GM19351 (cell line): ENCODE data around the gene MTURN.

ENCODE experiments used
- ATAC-seq: cut with Tn5 transposase; IDR thresholded peaks from one replicate; pipeline ENCODE4 v1.9.1; 2021; ENCODE audit warnings: mild to moderate bottlenecking, moderate library complexity; ENCODE audit not compliant: unreplicated experiment

MTURN gene

DNA sequence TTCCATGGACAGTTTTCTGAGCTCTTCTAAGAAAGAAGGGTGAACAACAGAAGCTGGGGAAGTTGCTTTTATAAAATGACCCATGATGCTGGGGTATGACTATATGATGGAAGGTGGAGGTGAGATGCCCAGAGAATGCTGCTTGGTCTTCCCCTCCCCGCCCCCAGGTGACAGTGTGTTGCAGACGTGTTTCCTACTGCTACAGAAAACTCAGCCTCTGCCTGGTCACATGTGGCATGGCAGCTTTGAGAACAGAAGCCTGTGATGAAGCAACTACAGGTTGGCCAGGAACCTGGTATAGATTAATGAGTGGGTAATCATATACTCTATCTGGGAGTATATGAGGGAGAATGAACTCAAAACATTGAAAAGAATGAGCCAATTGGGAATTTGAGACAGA, 67.1 kb downstream of the MTURN start:
- no peak for ATAC-seq

DNA sequence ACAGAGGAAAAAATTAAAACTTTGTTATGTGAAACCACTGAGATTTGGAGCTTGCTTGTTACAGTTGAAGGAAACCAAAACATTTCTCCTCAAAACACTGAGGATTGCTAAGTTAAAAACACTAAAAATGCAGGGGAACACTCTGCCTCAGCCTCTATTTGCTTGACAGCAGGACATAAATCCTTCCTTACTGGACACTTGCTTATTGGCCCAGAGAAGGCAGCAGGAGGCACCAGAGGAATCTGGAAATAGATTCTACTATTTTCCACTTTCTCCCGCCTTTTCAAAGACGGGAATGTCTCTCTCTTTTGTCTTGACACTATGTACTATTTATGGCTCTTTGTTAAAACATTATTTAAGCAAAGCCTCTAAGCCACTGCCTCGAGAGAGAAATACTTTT, 67.9 kb downstream of the MTURN start:
- no peak for ATAC-seq

DNA sequence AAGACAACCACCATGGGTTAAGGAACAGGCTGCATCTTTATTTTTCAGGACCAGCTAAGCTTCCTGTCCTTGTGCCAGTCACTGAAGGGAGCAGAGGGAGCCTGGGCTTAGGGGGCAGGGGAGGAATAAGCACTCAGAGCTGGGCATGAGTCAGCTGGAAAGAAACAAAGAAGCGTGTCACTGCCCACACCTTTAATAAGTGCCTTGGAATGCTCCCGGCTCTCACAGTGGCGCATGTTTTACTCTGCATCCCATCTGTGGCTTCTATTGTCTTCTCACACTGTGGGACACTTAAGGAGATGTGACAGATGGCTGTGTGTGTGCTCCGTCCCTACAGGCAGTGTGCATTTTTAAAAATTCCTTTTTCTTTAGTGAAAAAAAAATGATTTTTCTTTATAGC, 71.7 kb downstream of the MTURN start:
- no peak for ATAC-seq

DNA sequence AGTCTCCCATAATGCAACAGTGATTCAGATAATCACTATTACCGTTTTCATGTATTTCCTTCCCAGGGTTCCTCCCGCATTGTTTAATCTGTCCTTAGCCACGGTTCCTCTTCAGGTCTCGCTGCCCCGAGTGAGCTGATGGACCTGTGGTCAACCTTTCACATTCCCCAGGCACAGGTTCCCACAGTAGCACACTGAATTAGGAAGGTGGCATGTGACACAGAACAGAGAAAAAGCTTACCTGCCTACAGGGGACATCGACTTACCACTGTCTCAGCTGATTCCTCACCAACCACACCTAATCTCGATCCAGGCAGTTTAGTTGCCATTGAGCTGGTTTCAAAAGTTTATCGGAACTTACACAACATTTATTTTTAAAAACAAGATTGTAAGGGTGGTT, 72.2 kb downstream of the MTURN start:
- ATAC-seq = no peak

- ATAC-seq = no peak
Measured at GRCh38 chr7:30207376-30207775, 72.6 kb downstream of the MTURN start.

DNA sequence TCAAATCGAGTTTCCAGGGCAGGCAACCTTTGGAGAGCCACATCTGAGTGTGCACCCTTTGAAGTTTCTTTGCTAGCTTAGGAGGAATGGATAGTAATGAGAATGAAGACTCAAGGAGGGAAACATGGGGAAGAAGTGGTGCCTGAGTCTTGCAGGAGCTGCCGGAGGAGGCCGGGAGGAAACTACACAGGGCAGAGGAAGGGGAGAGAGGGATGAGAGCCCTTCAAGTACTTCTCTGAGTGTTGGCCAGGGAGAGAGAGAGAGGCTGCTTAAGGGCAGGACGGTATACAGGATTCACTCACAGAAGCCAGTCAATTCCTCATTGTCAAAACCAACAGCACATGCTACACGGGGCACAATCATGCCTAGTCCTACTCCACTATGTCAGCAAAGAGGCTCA, 75.2 kb downstream of the MTURN start:
- ATAC-seq = no peak
